Suprapubic skin (tissue), 4 donors: Measurements from ENCODE around the gene ABTB1. TPM values are rescaled to one million over a fixed set of nuclear protein-coding genes. Genes with fewer than 3 reads are reported as not detected.

Experiments
- DNase-seq, 2 donors: peaks; one replicate each; pipeline ENCODE4 v3.0.0-alpha.2; 2019; ENCODE audit warnings: low spot score in 2 of 2
- H3K27ac ChIP-seq: fragments of 200-600 bp; sonication (generic); one replicate; pipeline ENCODE4 v1.5.1; 2019
- H3K27me3 ChIP-seq: fragments of 200-600 bp; sonication (generic); one replicate; pipeline ENCODE4 v1.5.1; 2019
- H3K36me3 ChIP-seq: fragments of 200-600 bp; sonication (generic); one replicate; pipeline ENCODE4 v1.5.1; 2019
- H3K4me1 ChIP-seq: fragments of 200-600 bp; sonication (generic); one replicate; pipeline ENCODE4 v1.5.1; 2019
- H3K4me3 ChIP-seq: fragments of 200-600 bp; sonication (generic); one replicate; pipeline ENCODE4 v1.5.1; 2019; ENCODE audit warnings: mild to moderate bottlenecking
- H3K9me3 ChIP-seq: fragments of 200-600 bp; sonication (generic); one replicate; pipeline ENCODE4 v1.5.1; 2019
- EP300 ChIP-seq: sonication (generic); formaldehyde crosslinking; IDR thresholded peaks from one replicate; pipeline ENCODE4 v1.6.1; 2017; ENCODE audit warnings: antibody characterized with exemption
- POLR2A ChIP-seq, 2 donors: fragments of 450-650 bp; IDR thresholded peaks; one replicate each; pipeline ENCODE4 v1.6.1; 2017; ENCODE audit warnings: antibody characterized with exemption in 2 of 2, mild to moderate bottlenecking in 2 of 2, moderate library complexity in 2 of 2
- POLR2AphosphoS5 ChIP-seq, 3 donors: sonication (generic); formaldehyde crosslinking; IDR thresholded peaks; one replicate each; pipeline ENCODE4 v1.6.1; 2017; ENCODE audit warnings: antibody characterized with exemption in 3 of 3
- WGBS: methylation state at CpG from one replicate; pipeline ENCODE4 v1.1.5; 2018; 5-methylcytosine and 5-hydroxymethylcytosine counted together
- total RNA-seq, 4 donors: library from RNA; depleted of rRNA; stranded (reverse); fragments of >200 nt; gene quantifications; one replicate each; pipeline ENCODE4 v1.1.0, GENCODE V29; 2016
- TF ChIP-seq, protein P1 (sequence below), 2 donors: fragments of 200-600 bp in 1 of 2; fragments of 450-650 bp in 1 of 2; sonication (generic) in 1 of 2; IDR thresholded peaks; one replicate each; pipeline ENCODE4 v1.5.1; 2016 to 2019; ENCODE audit warnings: antibody characterized with exemption in 2 of 2, mild to moderate bottlenecking in 1 of 2, moderate library complexity in 1 of 2

ABTB1 gene
- 10 to 100 TPM; 19.9 to 66.1 (median 35.8) TPM for total RNA-seq

DNA sequence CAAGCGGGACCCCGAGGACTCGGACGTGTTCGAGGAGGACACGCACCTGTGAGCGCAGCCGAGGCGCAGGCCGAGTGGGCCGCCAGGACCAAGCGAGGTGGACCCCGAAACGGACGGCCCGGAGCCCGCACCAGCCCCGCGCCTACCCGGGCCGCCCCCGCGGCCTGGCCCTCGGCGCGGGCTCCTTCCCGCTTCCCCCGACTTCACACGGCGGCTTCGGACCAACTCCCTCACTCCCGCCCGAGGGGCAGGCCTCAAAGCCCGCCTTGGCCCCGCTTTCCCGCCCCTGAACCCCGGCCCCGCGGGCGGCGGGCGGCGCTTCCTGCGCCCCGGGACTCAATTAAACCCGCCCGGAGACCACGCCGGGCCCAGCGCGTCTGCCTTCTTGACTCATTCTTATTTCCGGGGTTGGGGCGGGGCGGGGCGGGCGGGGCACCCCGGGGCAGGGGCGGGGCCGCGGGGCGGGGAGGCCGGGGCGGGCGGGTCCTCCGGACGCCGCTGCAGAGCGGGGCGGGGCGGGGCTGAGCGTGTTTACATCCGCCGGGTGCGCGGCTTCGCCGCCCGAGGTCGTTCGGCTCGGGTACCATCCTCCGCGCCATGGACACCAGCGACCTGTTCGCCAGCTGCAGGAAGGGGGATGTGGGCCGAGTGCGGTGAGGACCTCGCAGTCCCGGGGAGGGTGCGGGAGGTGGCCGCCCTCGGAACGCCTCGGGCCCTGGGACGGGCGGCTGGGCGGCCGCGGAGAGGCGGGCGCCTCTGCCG is at the start of gene ABTB1:
ABTB1 (plus strand) TSS at position 524 of the 762 bp plus-strand sequence; CDS start at position 598, 74 bp downstream.
- no peaks in the 10 kb centered on the region for H3K9me3 ChIP-seq
- peaks cover 49% of the 10 kb centered on the region for H3K4me1 ChIP-seq
- peak; percentile 91 to 92 for DNase-seq
- H3K27ac ChIP-seq: peak within 1 kb of the TSS; percentile 90
- TF ChIP-seq POLR2A (IDR thresholded peaks at IDR 0.05): peak in 1 of 2 donors; percentile 40
- peak in 1 of 3 donors; percentile 14 for TF ChIP-seq POLR2AphosphoS5 (IDR thresholded peaks at IDR 0.05)
- no peak for TF ChIP-seq EP300
- TF ChIP-seq, protein P1, sequence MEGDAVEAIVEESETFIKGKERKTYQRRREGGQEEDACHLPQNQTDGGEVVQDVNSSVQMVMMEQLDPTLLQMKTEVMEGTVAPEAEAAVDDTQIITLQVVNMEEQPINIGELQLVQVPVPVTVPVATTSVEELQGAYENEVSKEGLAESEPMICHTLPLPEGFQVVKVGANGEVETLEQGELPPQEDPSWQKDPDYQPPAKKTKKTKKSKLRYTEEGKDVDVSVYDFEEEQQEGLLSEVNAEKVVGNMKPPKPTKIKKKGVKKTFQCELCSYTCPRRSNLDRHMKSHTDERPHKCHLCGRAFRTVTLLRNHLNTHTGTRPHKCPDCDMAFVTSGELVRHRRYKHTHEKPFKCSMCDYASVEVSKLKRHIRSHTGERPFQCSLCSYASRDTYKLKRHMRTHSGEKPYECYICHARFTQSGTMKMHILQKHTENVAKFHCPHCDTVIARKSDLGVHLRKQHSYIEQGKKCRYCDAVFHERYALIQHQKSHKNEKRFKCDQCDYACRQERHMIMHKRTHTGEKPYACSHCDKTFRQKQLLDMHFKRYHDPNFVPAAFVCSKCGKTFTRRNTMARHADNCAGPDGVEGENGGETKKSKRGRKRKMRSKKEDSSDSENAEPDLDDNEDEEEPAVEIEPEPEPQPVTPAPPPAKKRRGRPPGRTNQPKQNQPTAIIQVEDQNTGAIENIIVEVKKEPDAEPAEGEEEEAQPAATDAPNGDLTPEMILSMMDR (IDR thresholded peaks at IDR 0.05): no peak
- H3K27me3 ChIP-seq: no peaks in the 10 kb centered on the region
- H3K4me3 ChIP-seq: peak within 1 kb of the TSS; percentile 95
- WGBS: no CpG with 5 or more reads among the region's 102 CpGs
- H3K36me3 ChIP-seq: peaks cover 22% of the 10 kb centered on the region

GRCh38 chr3:127624063-127624462 is 48.7 kb upstream of the ABTB1 start:
- no peak overlapping the region for H3K4me3 ChIP-seq
- H3K36me3 ChIP-seq: peaks cover 27% of the 10 kb centered on the region
- H3K27ac ChIP-seq: no peak overlapping the region
- no peaks in the 10 kb centered on the region for H3K27me3 ChIP-seq
- WGBS: 92% methylated on average over 5 of the region's 5 CpGs
- H3K9me3 ChIP-seq: no peaks in the 10 kb centered on the region
- TF ChIP-seq POLR2AphosphoS5 (IDR thresholded peaks at IDR 0.05) (no peak), POLR2A (IDR thresholded peaks at IDR 0.05) (no peak), EP300 (no peak)
- TF ChIP-seq, protein P1 (IDR thresholded peaks at IDR 0.05): no peak
- DNase-seq: no peak
- no peaks in the 10 kb centered on the region for H3K4me1 ChIP-seq

- Histone ChIP-seq H3K36me3 (peaks cover 16% of the 10 kb centered on the region), H3K27me3 (no peaks in the 10 kb centered on the region), H3K27ac (no peak overlapping the region), H3K4me3 (no peak overlapping the region), H3K9me3 (no peaks in the 10 kb centered on the region), H3K4me1 (peaks cover 12% of the 10 kb centered on the region)
- DNase-seq: no peak
- no peak for TF ChIP-seq EP300
- no peak for TF ChIP-seq POLR2A (IDR thresholded peaks at IDR 0.05)
- TF ChIP-seq, protein P1 (IDR thresholded peaks at IDR 0.05): no peak
- no peak for TF ChIP-seq POLR2AphosphoS5 (IDR thresholded peaks at IDR 0.05)
- whole genome bisulfite sequencing: 56% methylated on average over 2 of the region's 2 CpGs
Observed at GRCh38 chr3:127625821-127626220, 46.9 kb upstream of the ABTB1 start.

- H3K4me1 ChIP-seq: peaks cover 12% of the 10 kb centered on the region
- no peaks in the 10 kb centered on the region for H3K27me3 ChIP-seq
- no peaks in the 10 kb centered on the region for H3K36me3 ChIP-seq
- TF ChIP-seq, protein P1 (IDR thresholded peaks at IDR 0.05): no peak
- no peaks in the 10 kb centered on the region for H3K9me3 ChIP-seq
- DNase-seq: no peak
- WGBS: 70% methylated on average over 4 of the region's 4 CpGs
- peak overlapping the region; percentile 55 for H3K4me3 ChIP-seq
- H3K27ac ChIP-seq: no peak overlapping the region
Observed at GRCh38 chr3:127628426-127628787, 44.3 kb upstream of the ABTB1 start.

- peak within 1 kb of the TSS; percentile 55 for H3K4me3 ChIP-seq
- H3K27me3 ChIP-seq: no peaks in the 10 kb centered on the region
- no peak for DNase-seq
- no peaks in the 10 kb centered on the region for H3K9me3 ChIP-seq
- no peaks in the 10 kb centered on the region for H3K36me3 ChIP-seq
- TF ChIP-seq POLR2AphosphoS5 (IDR thresholded peaks at IDR 0.05) (no peak), POLR2A (IDR thresholded peaks at IDR 0.05) (no peak), EP300 (no peak)
- TF ChIP-seq, protein P1 (IDR thresholded peaks at IDR 0.05): no peak
- H3K4me1 ChIP-seq: peaks cover 12% of the 10 kb centered on the region
- 21% methylated on average over 14 of the region's 105 CpGs for WGBS
- H3K27ac ChIP-seq: no peak within 1 kb of the TSS
Observed at GRCh38 chr3:127628788-127629466, 43.8 kb upstream of the ABTB1 start, which contains the start of gene PODXL2. TSS of gene PODXL2 (plus strand) at chr3:127629185. CDS start at chr3:127629220, 35 bp downstream.
